Pancreas (tissue), 10 donors: ENCODE measurements around the gene HOXC4. TPM values are rescaled to one million over a fixed set of nuclear protein-coding genes. Genes with fewer than 3 reads are reported as not detected.
A peak's percentile ranks its signal among the peaks of the same experiment; 100 is the strongest.

Source experiments
- ATAC-seq, 4 donors: fragments of 200-7000 bp; cut with Tn5 transposase; one replicate each; pipeline versions ENCODE4 v1.8.0 to v1.9.1; 2020; ENCODE audit warnings: mild to moderate bottlenecking in 4 of 4, moderate library complexity in 4 of 4
- DNase-seq, 6 donors: peaks; one replicate each; pipeline ENCODE4 v3.0.0-alpha.2; 2020
- FAIRE-seq: peaks from 2 replicates; lab custom pipeline; 2012; peaks lifted over from hg19 to GRCh38; lab: Jason Lieb, UNC
- H3K27ac ChIP-seq, 4 donors: fragments of 200-600 bp; sonication (generic); 1 replicate in 3 of 4; 2 replicates in 1 of 4; pipeline versions ENCODE4 v1.5.0 to v1.8.0; 2020
- H3K27me3 ChIP-seq, 4 donors: fragments of 200-600 bp; one replicate each; pipeline ENCODE4 v1.8.0; 2021
- H3K36me3 ChIP-seq, 3 donors: fragments of 200-600 bp; sonication (generic) in 1 of 3; one replicate each; pipeline versions ENCODE4 v1.5.0 to v1.8.0; 2020 to 2021
- H3K4me1 ChIP-seq, 3 donors: fragments of 200-600 bp; one replicate each; pipeline ENCODE4 v1.8.0; 2021
- H3K4me3 ChIP-seq, 4 donors: fragments of 200-600 bp; sonication (generic) in 2 of 4; one replicate each; pipeline versions ENCODE4 v1.5.0 to v1.8.0; 2020 to 2021
- H3K9me3 ChIP-seq, 4 donors: fragments of 200-600 bp; one replicate each; pipeline ENCODE4 v1.8.0; 2021
- CTCF ChIP-seq, 4 donors: fragments of 200-600 bp; sonication (generic) in 3 of 4; IDR thresholded peaks; one replicate each; pipeline versions ENCODE4 v1.5.0 to v1.8.0; 2021; ENCODE audit warnings: antibody characterized with exemption in 4 of 4
- WGBS, 2 donors: extraction: QIAGEN DNeasy Blood & Tissue Kit; methylation state at CpG; one replicate each; pipeline ENCODE4 v1.1.7; 2013; 5-methylcytosine and 5-hydroxymethylcytosine counted together
- intact Hi-C, 3 donors: fragments of 100-400 bp; cut with DNase I; formaldehyde crosslinking; loops; one replicate each; pipeline versions ENCODE4 v1.11.1 to v1.14.2; 2022
- polyA plus RNA-seq, 2 donors: library from polyadenylated mRNA; stranded (reverse); fragments of 200-250 nt; gene quantifications; one replicate each; pipeline ENCODE4 v1.2.3, GENCODE V29; 2013
- total RNA-seq, 6 donors: library from RNA; stranded (reverse); fragmentation: NEBNext Ultra II Directional in 4 of 6; extraction: Animal tissue kit (Norgen Biotek cat#: 25700) in 4 of 6; gene quantifications; one replicate each; pipeline versions ENCODE4 v1.2.1 to v1.2.4, GENCODE V29; 2021 to 2023
- donor health status: healthy with polysubstance abuse.
- donor health status: DM: no; HTN: no; CAD: no; lungs with moderate emphysema.
- donor health status: DM: no; HTN: no; CAD: no.
- donor health status: control.
- donor health status: control.
- donor health status: Bipolar disorder and iron deficiency.
- donor health status: DM: yes; HTN: yes; CAD: no.
- donor health status: DM: no; HTN: no; CAD: no.
- donor health status: DM: no; HTN: no; CAD: no.
- donor health status: DM: yes; HTN: yes; CAD: no.

HOXC4 gene
- total and polyA plus RNA-seq, 8 donors, result 0.15 to 0.62 (median 0.25) TPM; not detected in 4

- Histone ChIP-seq H3K4me1 (peaks cover 0 to 4% (median 3%) of the 10 kb centered on the region in 3 donors), H3K27ac (no peak overlapping the region), H3K4me3 (no peak overlapping the region), H3K9me3 (no peaks in the 10 kb centered on the region), H3K27me3 (peaks cover 0 to 27% (median 2%) of the 10 kb centered on the region in 4 donors), H3K36me3 (no peaks in the 10 kb centered on the region)
- WGBS, 2 donors, result 18 to 19% methylated on average over 24 of the region's 24 CpGs
- intact Hi-C loops, result no loop called here
- no peak for ATAC-seq
- no peak for TF ChIP-seq CTCF (IDR thresholded peaks at IDR 0.05)
- no peak for FAIRE-seq
- DNase-seq, result no peak
Observed at GRCh38 chr12:54051874-54052437, 1.7 kb upstream of the HOXC4 start.

- FAIRE-seq (no peak), ATAC-seq (peak in 3 of 4 donors; percentile 21 to 35 (median 27)), DNase-seq (no peak)
- H3K4me1 ChIP-seq, result peaks cover 0 to under 1% (median 0%) of the 10 kb centered on the region in 3 donors
- H3K36me3 ChIP-seq, result no peaks in the 10 kb centered on the region
- no peaks in the 10 kb centered on the region for H3K9me3 ChIP-seq
- no peak for TF ChIP-seq CTCF (IDR thresholded peaks at IDR 0.05)
- peaks cover 0 to 23% (median under 1%) of the 10 kb centered on the region in 4 donors for H3K27me3 ChIP-seq
- WGBS, 2 donors, result 15 to 29% methylated on average over 9 to 10 of the region's 10 CpGs
- intact Hi-C loops, result no loop called here
- no peak overlapping the region for H3K27ac ChIP-seq
- H3K4me3 ChIP-seq, result no peak overlapping the region
Observed at GRCh38 chr12:54052438-54053002, 1.1 kb upstream of the HOXC4 start.

GRCh38 chr12:54053003-54053750 is 458 bp upstream of the HOXC4 start:
- intact Hi-C loops, result no loop called here
- 4 to 8% methylated on average over 15 to 22 of the region's 22 CpGs for WGBS, 2 donors
- Histone ChIP-seq H3K27me3 (peaks cover 0 to 21% (median 0%) of the 10 kb centered on the region in 4 donors), H3K4me1 (no peaks in the 10 kb centered on the region), H3K9me3 (no peaks in the 10 kb centered on the region), H3K27ac (no peak overlapping the region), H3K36me3 (no peaks in the 10 kb centered on the region), H3K4me3 (peak overlapping the region; percentile 5 to 38 (median 16))
- DNase-seq (no peak), ATAC-seq (peak in 3 of 4 donors; percentile 25 to 54 (median 53)), FAIRE-seq (no peak)
- TF ChIP-seq CTCF (IDR thresholded peaks at IDR 0.05), result no peak

- peaks cover 0 to 20% (median 0%) of the 10 kb centered on the region in 4 donors for H3K27me3 ChIP-seq
- no peak for ATAC-seq
- FAIRE-seq, result no peak
- intact Hi-C loops, result no loop called here
- no peaks in the 10 kb centered on the region for H3K36me3 ChIP-seq
- no peak for DNase-seq
- TF ChIP-seq CTCF (IDR thresholded peaks at IDR 0.05), result no peak
- 26 to 28% methylated on average over 24 of the region's 24 CpGs for WGBS, 2 donors
- no peaks in the 10 kb centered on the region for H3K9me3 ChIP-seq
- H3K27ac ChIP-seq, result no peak overlapping the region
- no peaks in the 10 kb centered on the region for H3K4me1 ChIP-seq
- H3K4me3 ChIP-seq, result peak overlapping the region in 1 of 4 donors; percentile 38
Observed at GRCh38 chr12:54054742-54055194, 1.1 kb downstream of the HOXC4 start.
